Motor neuron (in vitro differentiated cells): ENCODE data around the gene ETS1. TPM values are rescaled to one million over a fixed set of nuclear protein-coding genes. Genes with fewer than 3 reads are reported as not detected.

Experiments used
- ATAC-seq, 8 experiments: fragments of 200-7000 bp; cut with Tn5 transposase; replicated peaks in 6 of 8; 2 replicates each; pipeline ENCODE4 v1.8.0; 2021; ENCODE audit warnings: mild to moderate bottlenecking in 8 of 8, moderate library complexity in 8 of 8
- H3K27ac ChIP-seq, 2 donors: fragments of 250-450 bp; sonication (Bioruptor Pico); 2 replicates each; pipeline ENCODE4 v1.9.0; 2021; ENCODE audit warnings: antibody characterized with exemption in 2 of 2, mild to moderate bottlenecking in 2 of 2, moderate library complexity in 1 of 2
- H3K4me1 ChIP-seq, 2 donors: fragments of 250-450 bp; sonication (Bioruptor Pico); replicated peaks in 1 of 2; 2 replicates each; pipeline ENCODE4 v1.6.1; 2021; ENCODE audit warnings: antibody characterized with exemption in 2 of 2, mild to moderate bottlenecking in 2 of 2, moderate library complexity in 1 of 2
- H3K4me3 ChIP-seq, 5 donors: fragments of 250-450 bp; sonication (Bioruptor Pico); 2 replicates each; pipeline ENCODE4 v1.9.0; 2021; ENCODE audit warnings: antibody characterized with exemption in 5 of 5, mild to moderate bottlenecking in 5 of 5, moderate library complexity in 4 of 5
- WGBS, 10 experiments: fragments of 450-650 bp; shearing (Covaris generic); methylation state at CpG; one replicate each; pipeline ENCODE4 v1.0.0; 2022; 5-methylcytosine and 5-hydroxymethylcytosine counted together
- in situ Hi-C, 9 experiments: fragments of 400-800 bp; cut with MboI; loops; one replicate each; pipeline ENCODE4 v1.15.0; 2021; ENCODE audit warnings: low sequenced_read_pairs in 9 of 9, low pct_unique_long_range_greater_than_20kb in 2 of 9; ENCODE audit not compliant: unreplicated experiment in 9 of 9
- total RNA-seq, 8 experiments: library from RNA; unstranded; fragments of 300-600 nt; gene quantifications; 2 replicates each; pipeline versions ENCODE4 v1.2.3 to v1.2.4, GENCODE V29; 2022

ETS1 gene
- total RNA-seq, 8 experiments from 2014 or later: 0.11 to 18.4 (median 3.4) TPM

DNA sequence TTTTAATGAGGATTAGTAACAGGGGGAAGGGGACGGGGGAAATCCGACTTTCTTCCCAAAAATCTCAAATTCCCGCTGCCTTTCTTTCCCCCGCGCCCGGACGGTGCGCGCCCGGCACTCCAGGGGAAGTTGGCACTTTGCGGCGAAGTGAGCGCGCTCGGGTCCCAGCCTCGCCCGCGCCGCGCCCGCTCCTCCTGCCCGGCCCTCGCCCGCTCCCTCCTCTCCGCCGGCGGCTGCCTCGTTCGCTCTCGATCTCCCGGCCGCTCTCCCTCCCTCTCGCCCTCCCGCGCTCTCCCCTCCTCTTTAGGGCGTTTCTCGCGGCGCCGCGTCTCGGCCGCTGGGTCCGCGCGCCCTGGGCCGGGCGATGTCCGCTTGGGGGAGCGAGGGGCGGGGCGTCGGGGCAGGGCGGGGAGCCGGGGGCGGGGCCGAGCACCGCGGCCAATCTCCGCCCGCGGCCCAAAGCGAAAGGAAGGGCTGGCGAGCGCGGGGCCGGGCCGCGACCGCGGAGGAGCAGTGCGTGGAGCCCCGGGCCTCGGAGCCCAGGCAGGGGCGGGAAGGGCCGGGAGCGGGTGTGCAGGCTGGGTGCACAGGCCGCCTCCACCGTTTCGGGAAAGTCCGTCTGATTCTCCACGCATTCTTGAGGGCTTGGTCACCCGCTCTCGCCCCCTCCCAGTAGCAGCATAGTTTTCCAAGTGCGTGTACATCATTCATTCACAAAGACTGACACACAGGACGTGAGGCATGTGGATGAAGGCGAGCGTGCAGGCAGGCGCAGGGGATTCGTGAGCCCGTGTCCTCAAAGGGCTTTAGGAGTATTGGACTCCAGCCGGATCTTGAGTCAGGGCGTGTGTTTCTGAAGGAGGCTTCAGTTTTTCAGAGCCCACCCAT lies 65.1 kb downstream of the ETS1 start:
- no peak overlapping the region for H3K27ac ChIP-seq
- in situ Hi-C loops: no loop called here
- peak; percentile 87 to 96 (median 94) for ATAC-seq
- WGBS, 10 experiments: 0 to 8% (median 0%) methylated on average over 1 to 14 of the region's 93 CpGs; no CpG with 5 or more reads in 5 of the 10 experiments
- H3K4me1 ChIP-seq: peaks cover 2 to 6% of the 10 kb centered on the region in 2 donors
- H3K4me3 ChIP-seq: peak overlapping the region; percentile 41 to 54 (median 45)

DNA sequence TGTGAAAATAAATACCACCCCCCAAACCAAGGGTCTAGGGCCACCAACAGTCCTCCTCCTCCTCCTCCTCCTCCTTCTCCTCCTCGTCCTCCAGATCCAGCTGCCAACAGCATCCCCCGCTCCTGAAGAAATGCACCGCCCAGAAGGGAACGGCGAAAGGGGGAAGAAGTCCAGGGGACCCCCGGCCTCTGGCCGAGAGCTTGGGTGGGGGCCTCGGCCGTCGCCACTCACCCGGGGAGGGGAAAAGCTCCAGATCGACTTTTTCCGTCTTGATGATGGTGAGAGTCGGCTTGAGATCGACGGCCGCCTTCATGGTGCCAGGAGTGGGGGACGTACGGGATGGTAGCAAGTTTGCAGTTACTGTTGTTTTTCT lies 65.7 kb downstream of the ETS1 start:
- H3K27ac ChIP-seq: no peak overlapping the region
- in situ Hi-C loops: no loop called here

DNA sequence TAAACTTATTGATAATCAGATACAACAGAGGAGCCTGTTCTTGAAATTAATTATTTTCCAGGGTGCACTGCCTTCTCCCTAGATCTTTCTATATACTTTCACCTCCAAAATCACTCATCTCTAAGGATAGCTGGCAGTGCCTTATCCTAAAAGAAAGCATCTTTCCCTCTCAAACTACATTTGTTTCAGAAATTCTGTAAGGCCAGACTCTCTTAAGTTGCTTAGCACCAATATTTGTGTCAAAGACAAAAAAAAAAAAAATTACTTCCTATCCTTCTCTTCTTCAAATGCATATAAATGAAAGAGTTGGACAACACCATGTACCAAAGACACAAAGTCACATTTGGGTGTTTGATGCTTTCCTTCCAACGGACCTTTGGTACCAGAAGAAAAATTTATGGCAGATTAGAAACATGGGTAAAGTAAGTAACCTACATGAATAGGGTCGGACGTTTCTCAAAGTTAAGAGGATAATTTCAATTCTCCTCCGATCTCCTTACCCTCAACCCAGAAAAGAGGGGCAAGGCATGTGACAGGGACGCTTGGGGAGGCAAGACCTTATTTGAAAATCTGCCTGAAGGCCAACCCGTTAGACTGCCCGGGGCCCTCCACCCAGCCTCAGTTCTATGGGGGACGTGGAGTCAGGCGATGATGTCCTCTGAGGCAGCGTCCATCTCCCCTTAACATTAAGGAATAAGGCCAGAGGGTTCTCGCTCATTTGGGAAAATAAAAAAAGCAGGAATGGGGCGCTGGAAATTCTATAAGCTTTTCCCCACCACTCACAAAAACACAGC lies 66.3 kb downstream of the ETS1 start:
- H3K4me1 ChIP-seq: peaks cover 2 to 4% of the 10 kb centered on the region in 2 donors
- in situ Hi-C loops: no loop called here

More for the DNA sequence above, 65.7 kb downstream of the ETS1 start:
- Histone ChIP-seq H3K4me1 (peaks cover 2 to 6% of the 10 kb centered on the region in 2 donors), H3K4me3 (peak overlapping the region; percentile 41 to 54 (median 45))
- 0% methylated on average over 1 of the region's 19 CpGs; no CpG with 5 or more reads in 9 of the 10 experiments for WGBS, 10 experiments
- peak in 2 of 8 experiments; percentile 1 to 8 for ATAC-seq

DNA sequence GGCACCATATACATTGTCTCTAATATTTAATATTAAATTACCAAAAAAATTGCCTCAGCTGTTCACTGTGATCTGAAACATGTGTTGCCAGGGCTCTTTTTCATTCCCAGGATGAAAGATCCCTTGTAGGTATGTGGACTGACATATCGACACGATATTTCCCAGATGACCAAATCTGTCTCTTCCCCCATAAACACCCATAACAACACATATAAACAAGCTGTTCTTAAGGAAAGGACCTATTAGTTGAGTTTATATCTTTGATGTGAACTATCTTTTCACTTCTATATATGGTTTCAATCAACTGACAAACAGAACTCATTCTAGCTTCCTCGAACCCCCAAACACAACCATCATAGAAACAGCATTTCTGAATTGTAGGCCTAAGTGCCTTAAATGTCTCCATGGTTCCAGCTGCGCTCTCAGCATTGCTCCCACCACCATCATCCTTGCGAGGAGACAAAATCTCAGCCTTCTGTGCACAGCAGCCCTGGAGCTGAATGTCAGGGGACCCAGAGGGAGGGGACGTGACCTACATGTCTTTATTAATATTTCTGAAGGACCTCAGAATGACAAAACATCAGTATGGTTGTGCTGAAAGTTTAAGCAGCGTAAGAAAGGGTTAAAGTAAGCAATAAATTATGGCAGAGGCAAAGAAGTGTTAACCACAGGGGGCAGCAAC lies 67.0 kb downstream of the ETS1 start:
- ATAC-seq: no peak
- Histone ChIP-seq H3K27ac (no peak overlapping the region), H3K4me1 (peaks cover 2 to 3% of the 10 kb centered on the region in 2 donors), H3K4me3 (no peak overlapping the region)
- 0 to 100% (median 81%) methylated on average over 1 to 7 of the region's 7 CpGs; no CpG with 5 or more reads in 1 of the 10 experiments for WGBS, 10 experiments
- in situ Hi-C loops: no loop called here

More for the DNA sequence above, 66.3 kb downstream of the ETS1 start:
- Histone ChIP-seq H3K4me3 (peak overlapping the region in 3 of 5 donors; percentile 41 to 54 (median 45)), H3K27ac (no peak overlapping the region)
- 0 to 47% (median 33%) methylated on average over 3 to 8 of the region's 12 CpGs; no CpG with 5 or more reads in 1 of the 10 experiments for WGBS, 10 experiments
- ATAC-seq: no peak

DNA sequence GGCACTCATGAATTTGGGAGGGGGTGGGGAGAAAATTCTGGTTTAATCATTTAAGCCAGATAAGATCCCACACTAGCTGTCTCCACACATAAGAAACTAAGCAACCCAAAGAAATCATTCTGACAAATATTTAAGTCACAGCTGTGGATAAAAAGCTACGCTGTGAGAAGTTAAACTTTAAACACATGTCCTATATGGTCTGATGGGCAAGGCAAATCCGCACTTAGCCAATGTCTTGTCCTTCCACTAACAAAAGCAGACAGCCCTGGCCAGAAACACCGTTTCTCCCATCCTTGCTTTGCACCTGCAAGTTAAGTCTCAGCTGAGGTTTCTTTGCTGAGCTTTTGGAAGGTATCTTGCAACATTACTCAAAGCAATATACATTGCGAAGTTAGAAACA lies 68.0 kb downstream of the ETS1 start:
- Histone ChIP-seq H3K4me3 (no peak overlapping the region), H3K4me1 (peaks cover 2 to 3% of the 10 kb centered on the region in 2 donors), H3K27ac (no peak overlapping the region)
- WGBS, 10 experiments: 36 to 100% (median 55%) methylated on average over 1 to 4 of the region's 4 CpGs; no CpG with 5 or more reads in 2 of the 10 experiments
- in situ Hi-C loops: no loop called here
- no peak for ATAC-seq

DNA sequence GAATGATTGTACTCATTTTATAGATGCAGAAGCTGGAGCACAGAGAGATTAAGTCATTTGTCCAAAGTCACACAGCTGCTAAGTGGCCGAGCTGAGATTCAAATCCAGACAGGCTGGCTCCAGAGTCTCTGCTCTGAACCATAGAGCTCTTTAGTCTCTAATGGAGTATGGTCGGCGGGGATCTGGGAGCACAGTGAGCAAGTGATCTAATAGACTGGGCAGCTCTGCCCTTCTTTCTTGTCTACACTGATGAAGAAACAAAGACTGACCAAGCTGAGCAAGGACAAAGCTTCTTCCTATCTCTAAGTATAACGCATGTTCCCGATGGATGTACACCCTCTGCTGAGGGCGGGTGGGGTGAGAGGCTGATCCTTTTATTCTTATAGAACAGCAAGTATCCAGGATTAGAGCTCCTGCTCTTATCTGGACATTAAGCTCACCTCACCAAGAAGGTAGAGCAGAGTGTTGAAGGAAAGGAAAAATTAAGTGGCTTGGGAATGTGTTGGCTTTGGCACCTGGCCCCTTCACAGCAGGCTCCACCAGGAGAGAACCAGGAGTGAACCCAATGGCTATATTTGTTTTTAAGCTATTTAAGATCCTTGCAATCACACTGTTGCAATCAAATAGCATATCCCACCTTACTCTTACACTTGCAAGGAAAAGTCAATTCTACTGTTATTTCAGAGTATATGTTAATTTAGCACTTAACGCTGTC lies 68.7 kb downstream of the ETS1 start:
- no peak for ATAC-seq
- peaks cover 2 to 3% of the 10 kb centered on the region in 2 donors for H3K4me1 ChIP-seq
- no peak overlapping the region for H3K27ac ChIP-seq
- in situ Hi-C loops: no loop called here
- H3K4me3 ChIP-seq: no peak overlapping the region
- 22 to 100% (median 74%) methylated on average over 1 to 6 of the region's 7 CpGs; no CpG with 5 or more reads in 2 of the 10 experiments for WGBS, 10 experiments

DNA sequence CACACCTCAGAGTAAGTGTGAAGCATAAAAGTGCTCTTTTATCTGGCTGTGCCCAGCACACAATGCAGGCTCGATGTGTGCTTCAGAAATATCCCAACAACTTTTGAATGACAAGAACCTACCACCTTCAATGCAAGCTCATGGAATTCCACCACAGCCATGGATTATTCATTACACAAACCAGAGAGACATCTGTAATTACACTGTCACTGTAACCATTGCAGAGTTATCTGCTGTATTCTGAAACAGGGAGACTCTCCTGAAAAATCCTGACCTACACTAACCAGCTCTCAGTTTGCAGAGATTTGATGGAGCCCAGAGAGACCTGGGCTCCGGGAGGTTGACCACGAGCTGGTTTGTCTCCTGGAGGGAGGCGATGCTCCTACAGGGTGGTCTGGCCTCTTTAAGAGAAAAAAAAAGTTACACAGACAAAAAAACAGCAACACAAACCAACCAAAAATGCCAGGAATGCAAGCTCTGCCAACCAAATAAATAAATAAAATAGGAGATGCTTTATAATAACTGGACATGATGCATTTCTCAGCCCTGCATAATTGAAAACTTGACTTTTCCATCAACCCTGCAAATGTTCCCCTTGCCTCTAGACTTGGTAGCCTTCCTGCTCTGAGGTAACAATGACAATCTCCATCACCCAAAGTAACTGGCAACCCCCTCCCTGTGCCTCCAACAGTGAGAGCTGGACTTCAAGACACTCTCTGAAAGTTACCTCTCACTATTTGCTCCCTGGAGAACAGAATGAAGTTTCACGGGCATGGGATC lies 69.7 kb downstream of the ETS1 start:
- no peak overlapping the region for H3K4me3 ChIP-seq
- no peaks in the 10 kb centered on the region for H3K4me1 ChIP-seq
- 22 to 92% (median 67%) methylated on average over 1 to 4 of the region's 5 CpGs; no CpG with 5 or more reads in 1 of the 10 experiments for WGBS, 10 experiments
- in situ Hi-C loops: no loop called here
- H3K27ac ChIP-seq: no peak overlapping the region
- no peak for ATAC-seq

DNA sequence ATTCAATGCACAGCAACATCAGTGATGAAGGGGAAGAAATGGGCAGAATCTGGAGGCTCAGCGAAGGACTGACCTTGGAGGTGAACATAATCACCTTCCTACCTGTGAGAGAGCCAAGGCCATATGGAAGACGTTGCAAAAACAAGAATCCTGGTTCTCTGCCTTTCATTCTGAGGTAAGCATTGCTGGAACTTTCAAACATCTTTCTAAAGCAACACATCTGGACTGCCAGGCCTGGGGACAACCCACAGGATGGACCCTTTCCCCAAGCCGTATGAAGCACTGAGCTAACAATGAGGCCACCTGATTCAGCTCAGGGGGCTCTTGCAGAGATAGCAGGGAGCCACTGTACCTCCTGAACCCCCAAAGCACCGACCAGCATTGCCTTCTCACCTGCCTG lies 70.5 kb downstream of the ETS1 start:
- 60 to 93% (median 73%) methylated on average over 2 to 4 of the region's 4 CpGs; no CpG with 5 or more reads in 4 of the 10 experiments for WGBS, 10 experiments
- Histone ChIP-seq H3K4me1 (no peaks in the 10 kb centered on the region), H3K27ac (no peak overlapping the region), H3K4me3 (no peak overlapping the region)
- in situ Hi-C loops: no loop called here
- no peak for ATAC-seq

DNA sequence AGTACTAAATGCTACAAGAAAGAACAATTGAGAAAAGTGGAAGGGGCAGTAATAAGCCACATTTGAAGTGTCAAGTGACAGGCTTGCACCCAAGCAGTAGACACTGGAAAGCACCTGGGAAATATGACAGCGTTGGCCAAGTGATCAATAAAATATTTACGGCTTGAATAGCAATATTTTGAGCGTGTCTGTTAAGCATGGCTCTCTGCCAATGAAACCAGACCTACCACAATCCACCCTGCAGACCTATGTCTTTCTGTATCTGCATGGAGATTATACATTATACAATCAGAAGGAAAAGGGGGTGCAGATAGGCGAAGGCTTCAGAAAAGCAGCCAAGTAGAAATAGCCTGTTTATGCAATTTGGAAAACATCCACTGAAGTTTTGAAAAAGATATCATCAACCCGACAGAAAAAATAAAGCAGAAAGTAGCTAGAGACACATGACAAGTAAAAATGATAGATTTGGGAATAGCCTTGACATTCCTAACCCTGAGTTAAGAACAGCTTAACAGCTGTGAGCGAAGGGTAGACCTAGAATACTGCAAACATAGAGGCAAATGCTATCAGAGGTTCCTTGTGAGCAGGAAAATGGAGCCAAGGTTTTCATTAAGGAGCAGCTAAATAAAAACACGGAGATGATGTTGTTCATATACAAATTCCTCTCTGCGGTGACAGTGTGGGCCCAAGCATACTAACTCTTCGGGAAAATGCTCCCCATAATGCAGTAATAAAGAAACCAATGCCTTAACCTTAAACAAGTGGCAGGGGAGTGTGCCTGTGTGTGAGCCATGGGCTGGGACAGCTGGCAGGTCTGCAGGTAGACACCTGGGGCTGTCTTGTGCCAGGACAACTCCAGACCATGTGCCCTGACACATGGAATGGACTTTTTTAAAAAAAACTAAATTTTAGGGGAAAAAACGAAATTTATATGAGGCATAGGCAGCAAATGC lies 71.3 kb downstream of the ETS1 start:
- H3K4me3 ChIP-seq: no peak overlapping the region
- in situ Hi-C loops: no loop called here
- ATAC-seq: no peak
- no peaks in the 10 kb centered on the region for H3K4me1 ChIP-seq
- 56 to 90% (median 72%) methylated on average over 4 to 10 of the region's 10 CpGs for WGBS, 10 experiments
- no peak overlapping the region for H3K27ac ChIP-seq

DNA sequence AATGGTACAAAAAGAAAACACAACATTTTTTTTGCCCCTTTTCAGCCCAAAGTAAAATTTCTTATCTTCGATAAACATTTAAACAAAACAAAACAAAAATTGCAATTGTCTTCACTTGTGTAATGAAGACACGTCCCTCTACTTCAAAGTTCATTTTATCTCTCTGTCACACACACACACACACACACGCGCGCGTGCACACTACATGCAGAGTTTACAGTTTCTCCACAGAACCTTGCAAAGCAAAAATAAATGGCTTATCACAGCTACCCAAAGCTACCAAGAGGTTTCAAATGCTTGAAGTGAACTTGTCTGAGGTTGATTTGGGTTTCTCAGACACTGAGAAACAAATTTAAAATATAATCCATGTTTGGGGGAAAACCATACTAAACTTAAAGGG lies 72.3 kb downstream of the ETS1 start:
- no peak for ATAC-seq
- in situ Hi-C loops: no loop called here
- WGBS, 10 experiments: 67 to 90% (median 83%) methylated on average over 5 to 6 of the region's 6 CpGs
- Histone ChIP-seq H3K27ac (no peak overlapping the region), H3K4me1 (no peaks in the 10 kb centered on the region), H3K4me3 (no peak overlapping the region)
